ENCODE data around the gene AP2A2. TPM values are rescaled to one million over a fixed set of nuclear protein-coding genes. Genes with fewer than 3 reads are reported as not detected.

The AP2A2 gene
- total and polyA plus RNA-seq, 2 donors (not counting 1 experiment from before 2014, with no cell fraction given) = 53.1 to 57.0 TPM

- Histone ChIP-seq H3K4me3 (ENCODE audit: control extremely low read depth in 1 of 5, extremely low read depth in 1 of 5, insufficient read depth in 1 of 5, low read depth in 2 of 5, low read length in 4 of 5) (no peak overlapping the region), H3K79me2 (ENCODE audit: control insufficient read depth, insufficient read depth, low read length) (no peaks in the 10 kb centered on the region), H3K27ac (ENCODE audit: low read length in 2 of 2) (no peak overlapping the region), H4K20me1 (ENCODE audit: control insufficient read depth, insufficient read depth, low read length, poor library complexity, severe bottlenecking) (no peaks in the 10 kb centered on the region), H3K9me3 (ENCODE audit: control extremely low read depth in 1 of 3, control insufficient read depth in 2 of 3, insufficient read depth in 1 of 3, low read length in 2 of 3) (no peaks in the 10 kb centered on the region), H3K27me3 (replicated peaks in 1 of 4; ENCODE audit: control extremely low read depth in 1 of 4, control insufficient read depth in 3 of 4, insufficient read depth in 4 of 4, low read length in 3 of 4) (no peaks in the 10 kb centered on the region), H3K4me1 (ENCODE audit: control insufficient read depth in 2 of 2, insufficient read depth in 2 of 2, low read length in 2 of 2) (no peaks in the 10 kb centered on the region), H3K4me2 (replicated peaks; ENCODE audit: low read depth, low read length, poor library complexity, severe bottlenecking) (no peak overlapping the region), H3K9ac (ENCODE audit: low read length) (no peak overlapping the region), H3K36me3 (replicated peaks in 1 of 2; ENCODE audit: control extremely low read depth in 1 of 2, control insufficient read depth in 1 of 2, extremely low read depth in 1 of 2, insufficient read depth in 2 of 2, low read length in 1 of 2) (no peaks in the 10 kb centered on the region), H2AFZ (ENCODE audit: insufficient read depth, low read depth, low read length, poor library complexity, severe bottlenecking) (no peak overlapping the region)
- TF ChIP-seq EZH2 (IDR thresholded peaks at IDR 0.05; ENCODE audit: borderline replicate concordance, insufficient read depth, low read depth, low read length, poor library complexity, severe bottlenecking) = no peak
- TF ChIP-seq, protein P1, sequence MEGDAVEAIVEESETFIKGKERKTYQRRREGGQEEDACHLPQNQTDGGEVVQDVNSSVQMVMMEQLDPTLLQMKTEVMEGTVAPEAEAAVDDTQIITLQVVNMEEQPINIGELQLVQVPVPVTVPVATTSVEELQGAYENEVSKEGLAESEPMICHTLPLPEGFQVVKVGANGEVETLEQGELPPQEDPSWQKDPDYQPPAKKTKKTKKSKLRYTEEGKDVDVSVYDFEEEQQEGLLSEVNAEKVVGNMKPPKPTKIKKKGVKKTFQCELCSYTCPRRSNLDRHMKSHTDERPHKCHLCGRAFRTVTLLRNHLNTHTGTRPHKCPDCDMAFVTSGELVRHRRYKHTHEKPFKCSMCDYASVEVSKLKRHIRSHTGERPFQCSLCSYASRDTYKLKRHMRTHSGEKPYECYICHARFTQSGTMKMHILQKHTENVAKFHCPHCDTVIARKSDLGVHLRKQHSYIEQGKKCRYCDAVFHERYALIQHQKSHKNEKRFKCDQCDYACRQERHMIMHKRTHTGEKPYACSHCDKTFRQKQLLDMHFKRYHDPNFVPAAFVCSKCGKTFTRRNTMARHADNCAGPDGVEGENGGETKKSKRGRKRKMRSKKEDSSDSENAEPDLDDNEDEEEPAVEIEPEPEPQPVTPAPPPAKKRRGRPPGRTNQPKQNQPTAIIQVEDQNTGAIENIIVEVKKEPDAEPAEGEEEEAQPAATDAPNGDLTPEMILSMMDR (IDR thresholded peaks at IDR 0.05) = no peak
- 80% methylated on average over 7 of the region's 9 CpGs for WGBS (ENCODE audit: insufficient coverage)
- Mint-ChIP-seq H3K9me3 (ENCODE audit: insufficient read depth) (no peaks in the 10 kb centered on the region), H3K4me1 (no peaks in the 10 kb centered on the region), H3K27me3 (peaks cover 3% of the 10 kb centered on the region), H3K4me3 (no peak overlapping the region), H3K27ac (no peak overlapping the region)
- DNase-seq (no peak), ATAC-seq (ENCODE audit: low read depth) (no peak)
- intact Hi-C loops (cut with micrococcal nuclease) = no loop called here
- POLR2A ChIA-PET = no interaction called here
- CTCF ChIA-PET = no interaction called here
Measured at GRCh38 chr11:1041471-1041870, 115.8 kb downstream of the AP2A2 start.

- Mint-ChIP-seq H3K27me3 (peaks cover 4% of the 10 kb centered on the region), H3K4me1 (no peaks in the 10 kb centered on the region), H3K4me3 (no peak overlapping the region), H3K27ac (no peak overlapping the region), H3K9me3 (ENCODE audit: insufficient read depth) (no peaks in the 10 kb centered on the region)
- no peak overlapping the region for H3K27ac ChIP-seq (ENCODE audit: low read length in 2 of 2)
- no peak overlapping the region for H2AFZ ChIP-seq (ENCODE audit: insufficient read depth, low read depth, low read length, poor library complexity, severe bottlenecking)
- no peaks in the 10 kb centered on the region for H3K4me1 ChIP-seq (ENCODE audit: control insufficient read depth in 2 of 2, insufficient read depth in 2 of 2, low read length in 2 of 2)
- no peaks in the 10 kb centered on the region for H3K36me3 ChIP-seq (replicated peaks in 1 of 2; ENCODE audit: control extremely low read depth in 1 of 2, control insufficient read depth in 1 of 2, extremely low read depth in 1 of 2, insufficient read depth in 2 of 2, low read length in 1 of 2)
- ATAC-seq (ENCODE audit: low read depth) (no peak), DNase-seq (no peak)
- H4K20me1 ChIP-seq (ENCODE audit: control insufficient read depth, insufficient read depth, low read length, poor library complexity, severe bottlenecking) = no peaks in the 10 kb centered on the region
- WGBS (ENCODE audit: insufficient coverage) = 88% methylated on average over 15 of the region's 18 CpGs
- no peaks in the 10 kb centered on the region for H3K79me2 ChIP-seq (ENCODE audit: control insufficient read depth, insufficient read depth, low read length)
- no peak overlapping the region for H3K9ac ChIP-seq (ENCODE audit: low read length)
- ChIA-PET POLR2A (no interaction called here), CTCF (no interaction called here)
- H3K4me3 ChIP-seq (ENCODE audit: control extremely low read depth in 1 of 5, extremely low read depth in 1 of 5, insufficient read depth in 1 of 5, low read depth in 2 of 5, low read length in 4 of 5) = no peak overlapping the region
- H3K4me2 ChIP-seq (replicated peaks; ENCODE audit: low read depth, low read length, poor library complexity, severe bottlenecking) = no peak overlapping the region
- H3K27me3 ChIP-seq (replicated peaks in 1 of 4; ENCODE audit: control extremely low read depth in 1 of 4, control insufficient read depth in 3 of 4, insufficient read depth in 4 of 4, low read length in 3 of 4) = no peaks in the 10 kb centered on the region
- TF ChIP-seq, protein P1 (IDR thresholded peaks at IDR 0.05) = no peak
- TF ChIP-seq EZH2 (IDR thresholded peaks at IDR 0.05; ENCODE audit: borderline replicate concordance, insufficient read depth, low read depth, low read length, poor library complexity, severe bottlenecking) = no peak
- intact Hi-C loops (cut with micrococcal nuclease) = no loop called here
- H3K9me3 ChIP-seq (ENCODE audit: control extremely low read depth in 1 of 3, control insufficient read depth in 2 of 3, insufficient read depth in 1 of 3, low read length in 2 of 3) = no peaks in the 10 kb centered on the region
Measured at GRCh38 chr11:1041936-1042608, 116.4 kb downstream of the AP2A2 start.

Data from B cell (primary cell).